Endothelial cell of umbilical vein (primary cell): ENCODE results near the gene INO80D. TPM values are rescaled to one million over a fixed set of nuclear protein-coding genes. Genes with fewer than 3 reads are reported as not detected.

Source experiments
- BruUV-seq: library from RNA; stranded (reverse); fragments of 400-500 nt; replicated peaks from 2 replicates; lab custom pipeline; 2021; lab: Mats Ljungman, UMichigan
- CTCF ChIA-PET: fragments of 300-600, 350-600 bp; sonication (Branson Sonifier 250); formaldehyde crosslinking; loops from one replicate; lab custom pipeline; 2021; ENCODE audit warnings: antibody characterized with exemption, inconsistent platforms; lab: Charles Lee
- POLR2A ChIA-PET: fragments of 300-600, 350-600 bp; sonication (Branson Sonifier 250); formaldehyde crosslinking; loops from one replicate; lab custom pipeline; 2021; ENCODE audit warnings: antibody characterized with exemption, inconsistent platforms; lab: Charles Lee
- DNase-seq: peaks from one replicate; pipeline ENCODE4 v3.0.0-alpha.2; 2011; ENCODE audit warnings: low read depth, low spot score
- FAIRE-seq: peaks from 2 replicates; lab custom pipeline; 2011; peaks lifted over from hg19 to GRCh38; lab: Jason Lieb, UNC
- H2AFZ ChIP-seq: 2 replicates; pipeline ENCODE4 v1.6.0; 2012; ENCODE audit warnings: low read depth, low read length, control low read depth, inconsistent platforms
- H3K27ac ChIP-seq: 2 replicates; pipeline ENCODE4 v1.5.1; 2011; ENCODE audit warnings: low read depth, mild to moderate bottlenecking, control low read depth, low read length, moderate library complexity; ENCODE audit not compliant: insufficient read depth
- H3K27me3 ChIP-seq, 2 experiments: 2 replicates each; pipeline versions ENCODE4 v1.6.0 to v1.6.1; 2011; ENCODE audit warnings: low read length in 2 of 2, mixed read lengths in 1 of 2; ENCODE audit not compliant: control insufficient read depth in 2 of 2, insufficient read depth in 2 of 2
- H3K36me3 ChIP-seq, 2 experiments: 2 replicates in 1 of 2; 3 replicates in 1 of 2; pipeline ENCODE4 v1.5.1; 2011; ENCODE audit warnings: low read length in 2 of 2, mild to moderate bottlenecking in 1 of 2, moderate library complexity in 1 of 2; ENCODE audit not compliant: control insufficient read depth in 2 of 2, insufficient read depth in 2 of 2; ENCODE audit errors: extremely low read depth in 1 of 2
- H3K4me1 ChIP-seq: 3 replicates; pipeline ENCODE4 v1.5.1; 2011; ENCODE audit warnings: mild to moderate bottlenecking, low read length; ENCODE audit not compliant: control insufficient read depth, insufficient read depth; ENCODE audit errors: extremely low read depth
- H3K4me2 ChIP-seq: 2 replicates; pipeline ENCODE4 v1.6.1; 2011; ENCODE audit warnings: low read length, control low read depth, mixed read lengths; ENCODE audit not compliant: insufficient read depth
- H3K4me3 ChIP-seq, 3 experiments: fragments of 200-600 bp in 1 of 3; sonication (generic), shearing (Covaris generic) in 1 of 3; replicated peaks in 1 of 3; 2 replicates each; pipeline ENCODE4 v1.5.1; 2011 to 2016; ENCODE audit warnings: control low read depth in 3 of 3, low read length in 3 of 3, mild to moderate bottlenecking in 2 of 3, inconsistent platforms in 1 of 3, low read depth in 1 of 3, moderate library complexity in 1 of 3; ENCODE audit not compliant: insufficient read depth in 1 of 3
- H3K79me2 ChIP-seq: 2 replicates; pipeline ENCODE4 v1.6.0; 2012; ENCODE audit warnings: low read length, inconsistent platforms; ENCODE audit not compliant: control insufficient read depth, insufficient read depth
- H3K9ac ChIP-seq: replicated peaks from 2 replicates; pipeline ENCODE3; 2011; ENCODE audit warnings: low read length, control low read depth; ENCODE audit not compliant: insufficient read depth; ENCODE audit errors: extremely low read depth
- H3K9me1 ChIP-seq: replicated peaks from 3 replicates; pipeline ENCODE4 v1.6.0; 2011; ENCODE audit warnings: mild to moderate bottlenecking, low read length; ENCODE audit not compliant: control insufficient read depth, insufficient read depth; ENCODE audit errors: extremely low read depth
- H3K9me3 ChIP-seq: replicated peaks from 2 replicates; pipeline ENCODE4 v1.5.1; 2012; ENCODE audit warnings: low read length, inconsistent platforms; ENCODE audit not compliant: control insufficient read depth, insufficient read depth
- H4K20me1 ChIP-seq: replicated peaks from 2 replicates; pipeline ENCODE3; 2011; ENCODE audit warnings: mild to moderate bottlenecking, low read length; ENCODE audit not compliant: control insufficient read depth, insufficient read depth; ENCODE audit errors: extremely low read depth
- CTCF ChIP-seq, 2 donors: IDR thresholded peaks; 1 replicate in 1 of 2; 2 replicates in 1 of 2; pipeline ENCODE4 v1.5.1; 2011; ENCODE audit warnings: low read length in 2 of 2, mild to moderate bottlenecking in 2 of 2, moderate library complexity in 2 of 2, control low read depth in 1 of 2, inconsistent platforms in 1 of 2, low read depth in 1 of 2; ENCODE audit not compliant: insufficient read depth in 1 of 2; ENCODE audit errors: extremely low read depth in 1 of 2
- EZH2 ChIP-seq: IDR thresholded peaks from 2 replicates; pipeline ENCODE4 v1.6.1; 2012; ENCODE audit warnings: borderline replicate concordance, low read depth, mild to moderate bottlenecking, moderate library complexity, low read length, inconsistent platforms; ENCODE audit not compliant: severe bottlenecking
- FOS ChIP-seq: IDR thresholded peaks from 2 replicates; pipeline ENCODE4 v1.6.1; 2011; ENCODE audit warnings: mild to moderate bottlenecking, low read length, moderate library complexity, borderline replicate concordance; ENCODE audit not compliant: insufficient read depth
- GATA2 ChIP-seq: IDR thresholded peaks from 2 replicates; pipeline ENCODE4 v1.7.0; 2011; ENCODE audit warnings: low read depth, mild to moderate bottlenecking, moderate library complexity, mixed read lengths, low read length; ENCODE audit not compliant: insufficient read length, insufficient read depth
- JUN ChIP-seq: IDR thresholded peaks from 2 replicates; pipeline ENCODE4 v1.6.1; 2011; ENCODE audit warnings: borderline replicate concordance, low read depth; ENCODE audit not compliant: insufficient read length, insufficient read depth
- MYC ChIP-seq: IDR thresholded peaks from one replicate; pipeline ENCODE4 v1.6.1; 2011; ENCODE audit warnings: mild to moderate bottlenecking, low read depth, low read length
- POLR2A ChIP-seq: IDR thresholded peaks from 2 replicates; pipeline ENCODE4 v1.6.1; 2012; ENCODE audit warnings: low read depth, mild to moderate bottlenecking, control low read depth, low read length
- POLR2AphosphoS5 ChIP-seq: IDR thresholded peaks from 2 replicates; pipeline ENCODE4 v1.6.1; 2012; ENCODE audit warnings: low read depth, mild to moderate bottlenecking, control low read depth, low read length, moderate library complexity; ENCODE audit not compliant: insufficient read depth
- dilution Hi-C: fragments of 300-500 bp; cut with MboI; formaldehyde crosslinking; loops from one replicate; pipeline ENCODE4 v1.15.0; 2019; ENCODE audit warnings: low sequenced_read_pairs; ENCODE audit not compliant: extremely low pct_ligation_motif_present
- intact Hi-C: fragments of 100-400 bp; cut with micrococcal nuclease; formaldehyde crosslinking; loops from one replicate; pipeline ENCODE4 v1.10.0; 2022
- polyA plus RNA-seq, 4 experiments: library from polyadenylated mRNA; depleted of rRNA in 3 of 4; stranded (reverse) in 3 of 4; unstranded in 1 of 4; fragments of >200 nt; gene quantifications; 2 replicates each; pipeline versions ENCODE4 v1.2.1 to v1.2.3, GENCODE V29; 2011 to 2012; ENCODE audit warnings: missing spikeins in 1 of 4
- total RNA-seq: library from RNA; stranded (reverse); gene quantifications from 2 replicates; pipeline ENCODE4 v1.2.3, GENCODE V29; 2021
- TF ChIP-seq, protein P1 (sequence below): IDR thresholded peaks from 2 replicates; pipeline ENCODE4 v1.6.1; 2011; ENCODE audit not compliant: insufficient read depth, insufficient read length

The INO80D gene
- total and polyA plus RNA-seq, 2 donors (not counting 3 experiments of a cell fraction or from before 2014, with no cell fraction given) = 2.9 to 20.3 TPM

- ChIA-PET POLR2A (interaction anchor here (0.7 kb wide), 1 partner anchor 38 kb away, joined by 3 read pairs; no protein-coding TSS in a partner anchor), CTCF (interaction anchor here (0.8 to 1.2 kb wide), 2 partner anchors 39 to 44 kb away, joined by 3 to 4 read pairs; no protein-coding TSS in a partner anchor)
- no peak overlapping the region for H3K27ac ChIP-seq
- H3K9me3 ChIP-seq = no peaks in the 10 kb centered on the region
- no peak for DNase-seq
- BruUV-seq = no TSS peak
- no peaks in the 10 kb centered on the region for H3K4me1 ChIP-seq
- H3K9ac ChIP-seq = no peak overlapping the region
- dilution Hi-C loops = no loop called here
- H2AFZ ChIP-seq = no peak overlapping the region
- H3K36me3 ChIP-seq = no peaks in the 10 kb centered on the region
- TF ChIP-seq, protein P1, sequence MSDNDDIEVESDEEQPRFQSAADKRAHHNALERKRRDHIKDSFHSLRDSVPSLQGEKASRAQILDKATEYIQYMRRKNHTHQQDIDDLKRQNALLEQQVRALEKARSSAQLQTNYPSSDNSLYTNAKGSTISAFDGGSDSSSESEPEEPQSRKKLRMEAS = no peak
- TF ChIP-seq POLR2A (no peak), EZH2 (no peak), CTCF (IDR thresholded peaks at IDR 0.05; ENCODE audit: extremely low read depth in 1 of 2, insufficient read depth in 1 of 2, low read depth in 1 of 2, low read length in 2 of 2) (no peak), POLR2AphosphoS5 (no peak), JUN (no peak), MYC (no peak), GATA2 (no peak), FOS (no peak)
- no peaks in the 10 kb centered on the region for H3K79me2 ChIP-seq
- intact Hi-C loops = no loop called here
- no peak for FAIRE-seq
- no peak overlapping the region for H3K4me2 ChIP-seq
- no peaks in the 10 kb centered on the region for H4K20me1 ChIP-seq
- H3K9me1 ChIP-seq = no peaks in the 10 kb centered on the region
- H3K27me3 ChIP-seq = peaks cover 0 to 5% of the 10 kb centered on the region in 2 experiments
- H3K4me3 ChIP-seq = no peak overlapping the region
These were observed 116.4 kb downstream of the INO80D start for GRCh38 chr2:205969584-205969983.
